BJ (cell line): Measurements from ENCODE around the gene TRPC4AP. TPM values are rescaled to one million over a fixed set of nuclear protein-coding genes. Genes with fewer than 3 reads are reported as not detected.

Experiments
- CTCF ChIA-PET: fragments of 350-600 bp; formaldehyde crosslinking; extraction: SDS; loops from one replicate; lab custom pipeline; 2021; ENCODE audit warnings: antibody characterized with exemption, inconsistent platforms; lab: Yijun Ruan, JAX
- POLR2A ChIA-PET: fragments of 300-600 bp; sonication (Branson Sonifier 250); formaldehyde crosslinking; extraction: SDS; loops from one replicate; lab custom pipeline; 2021; ENCODE audit warnings: antibody characterized with exemption; lab: Charles Lee
- DNase-seq: peaks from one replicate; pipeline ENCODE4 v3.0.0-alpha.2; 2011; ENCODE audit warnings: low read depth
- H3K27me3 ChIP-seq: 2 replicates; pipeline ENCODE4 v1.6.0; 2011; ENCODE audit warnings: low read length; ENCODE audit not compliant: control insufficient read depth, insufficient read depth
- H3K36me3 ChIP-seq: 2 replicates; pipeline ENCODE4 v1.5.1; 2011; ENCODE audit warnings: low read length; ENCODE audit not compliant: control insufficient read depth, insufficient read depth
- H3K4me3 ChIP-seq: 2 replicates; pipeline ENCODE4 v1.5.1; 2011; ENCODE audit warnings: low read depth, mild to moderate bottlenecking, control low read depth, low read length
- CTCF ChIP-seq: IDR thresholded peaks from 2 replicates; pipeline ENCODE4 v1.5.1; 2011; ENCODE audit warnings: low read depth, mild to moderate bottlenecking, control low read depth, inconsistent platforms, low read length, moderate library complexity; ENCODE audit not compliant: insufficient read depth
- polyA plus RNA-seq: library from polyadenylated mRNA; depleted of rRNA; stranded (reverse); fragments of >200 nt; gene quantifications from 2 replicates; pipeline ENCODE4 v1.2.3, GENCODE V29; 2011

TRPC4AP gene
- polyA plus RNA-seq, 1 experiment: 111 TPM

- DNase-seq: no peak
- Histone ChIP-seq H3K4me3 (no peak overlapping the region), H3K27me3 (no peaks in the 10 kb centered on the region), H3K36me3 (peaks cover 22% of the 10 kb centered on the region)
- POLR2A ChIA-PET: no interaction called here
- CTCF ChIA-PET: interaction anchor here (0.7 to 1.2 kb wide), 2 partner anchors 118 to 121 kb away, joined by 3 read pairs; no protein-coding TSS in a partner anchor
- no peak for TF ChIP-seq CTCF
These were observed 97.4 kb downstream of the TRPC4AP start for GRCh38 chr20:34995192-34995591.

DNA sequence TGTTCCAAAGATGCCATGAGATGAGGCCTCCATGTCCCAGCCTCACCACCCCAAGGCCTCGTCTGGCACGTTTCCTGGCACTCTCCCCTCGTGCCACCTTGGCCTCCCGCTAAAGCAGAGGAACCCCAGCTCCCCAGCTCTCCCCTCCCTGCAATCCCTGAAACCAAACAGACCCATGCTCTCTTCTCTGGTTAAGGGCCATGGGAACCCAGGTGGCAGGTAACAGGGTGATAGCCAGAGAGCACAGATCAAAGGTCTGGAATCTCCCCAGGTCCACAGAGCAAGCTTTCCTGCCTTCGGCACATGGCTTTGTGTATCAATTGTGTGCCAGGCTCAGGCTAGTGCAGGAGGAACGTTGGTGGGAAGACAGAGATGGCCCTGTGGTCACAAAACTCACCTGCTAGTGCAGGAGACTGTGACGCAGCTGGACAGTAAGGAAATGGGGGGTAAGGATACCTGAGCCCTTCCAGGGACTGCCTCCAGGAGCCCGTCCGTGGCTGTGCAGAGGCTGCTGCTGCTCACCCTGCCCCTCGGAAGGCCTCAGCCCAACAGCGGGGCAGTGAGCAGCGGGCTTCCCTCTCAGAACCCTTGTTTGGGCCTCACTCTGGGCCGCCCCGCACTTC, 98.0 kb downstream of the TRPC4AP start:
- no peak for TF ChIP-seq CTCF
- no peak for DNase-seq
- peaks cover 17% of the 10 kb centered on the region for H3K36me3 ChIP-seq

DNA sequence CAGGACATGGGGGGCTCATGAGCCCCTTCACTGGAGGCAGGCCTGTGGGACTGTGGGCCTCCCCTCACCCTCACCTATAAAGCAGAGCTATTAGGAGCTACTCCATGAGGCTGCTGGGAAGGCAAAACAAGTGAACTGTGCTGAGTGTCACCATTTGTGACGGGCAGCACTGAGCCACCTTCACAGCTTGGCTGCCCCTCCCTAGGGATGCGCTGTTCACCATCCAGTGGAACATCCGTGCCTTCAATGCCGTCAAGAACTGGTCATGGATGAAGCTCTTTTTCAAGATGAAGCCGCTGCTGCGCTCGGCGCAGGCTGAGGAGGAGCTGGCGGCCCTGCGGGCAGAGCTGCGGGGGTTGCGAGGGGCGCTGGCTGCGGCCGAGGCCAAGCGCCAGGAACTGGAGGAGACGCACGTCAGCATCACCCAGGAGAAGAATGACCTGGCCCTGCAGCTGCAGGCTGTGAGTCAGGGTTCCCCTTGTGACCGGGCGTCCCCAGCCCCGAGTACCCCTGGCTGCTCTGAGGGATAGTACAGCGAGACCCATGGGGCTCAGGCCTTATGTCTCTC, 98.6 kb downstream of the TRPC4AP start:
- no peak for DNase-seq
- no peaks in the 10 kb centered on the region for H3K27me3 ChIP-seq
- no peak for TF ChIP-seq CTCF
- CTCF ChIA-PET: interaction anchor here (1.0 kb wide), 1 partner anchor 120 kb away, joined by 4 read pairs; no protein-coding TSS in a partner anchor
- H3K36me3 ChIP-seq: peaks cover 17% of the 10 kb centered on the region
- H3K4me3 ChIP-seq: no peak overlapping the region
- POLR2A ChIA-PET: no interaction called here

More for the DNA sequence above, 98.0 kb downstream of the TRPC4AP start:
- POLR2A ChIA-PET: no interaction called here
- no peak overlapping the region for H3K4me3 ChIP-seq
- CTCF ChIA-PET: interaction anchor here (1.0 kb wide), 1 partner anchor 121 kb away, joined by 4 read pairs; no protein-coding TSS in a partner anchor
- no peaks in the 10 kb centered on the region for H3K27me3 ChIP-seq

DNA sequence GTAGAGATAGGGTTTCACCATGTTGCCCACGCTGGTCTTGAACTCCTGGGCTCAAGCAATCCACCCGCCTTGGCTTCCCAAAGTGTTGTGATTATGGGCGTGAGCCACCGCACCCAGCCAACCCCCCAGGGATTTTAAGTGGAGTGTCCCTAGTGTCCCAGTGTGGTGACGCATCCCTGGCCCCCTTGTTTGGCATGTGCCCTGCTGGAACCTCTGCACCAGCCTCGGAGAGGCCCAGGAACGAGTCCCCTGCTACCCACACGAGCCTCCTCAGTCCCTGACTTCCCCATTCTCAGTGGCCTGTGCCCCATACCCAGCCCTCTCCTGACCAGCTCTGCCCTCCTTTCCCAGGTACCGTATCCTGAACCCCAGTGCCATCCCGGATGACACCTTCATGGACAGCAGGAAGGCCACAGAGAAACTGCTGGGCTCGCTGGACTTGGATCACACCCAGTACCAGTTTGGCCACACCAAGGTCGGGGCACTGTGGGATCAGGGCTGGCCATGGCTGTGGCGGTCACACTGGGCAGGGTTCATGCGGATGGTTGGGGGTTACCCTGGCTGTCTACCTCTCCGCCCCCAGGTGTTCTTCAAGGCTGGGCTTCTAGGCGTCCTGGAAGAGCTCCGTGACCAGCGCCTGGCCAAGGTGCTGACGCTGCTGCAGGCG, 99.7 kb downstream of the TRPC4AP start:
- POLR2A ChIA-PET: no interaction called here
- no peak for DNase-seq
- CTCF ChIA-PET: no interaction called here
- H3K36me3 ChIP-seq: peaks cover 11% of the 10 kb centered on the region
- TF ChIP-seq CTCF: no peak
- H3K27me3 ChIP-seq: no peaks in the 10 kb centered on the region
- no peak overlapping the region for H3K4me3 ChIP-seq

DNA sequence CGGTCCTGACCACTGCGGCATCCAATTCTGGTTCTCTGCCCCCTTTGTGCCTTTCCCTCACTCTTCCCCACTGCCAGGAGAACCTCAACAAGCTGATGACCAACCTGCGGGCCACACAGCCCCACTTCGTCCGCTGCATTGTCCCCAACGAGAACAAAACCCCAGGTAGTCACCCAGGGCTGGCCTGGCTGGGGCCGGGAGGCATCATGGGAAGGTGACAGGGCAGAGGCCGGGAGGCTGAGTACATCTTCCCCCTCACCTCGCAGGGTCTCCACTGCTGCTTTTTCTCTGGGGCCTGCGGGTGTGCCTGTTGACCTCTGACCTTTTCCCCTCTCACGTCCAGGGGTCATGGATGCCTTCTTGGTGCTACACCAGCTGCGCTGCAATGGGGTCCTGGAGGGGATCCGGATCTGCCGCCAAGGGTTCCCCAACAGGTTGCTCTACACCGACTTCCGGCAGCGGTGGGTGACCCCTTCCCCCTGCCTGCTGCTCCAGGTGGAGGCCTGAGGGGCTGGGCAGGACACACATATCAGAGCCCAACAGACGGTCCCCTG, 101.9 kb downstream of the TRPC4AP start:
- no peak for TF ChIP-seq CTCF
- Histone ChIP-seq H3K4me3 (no peak overlapping the region), H3K27me3 (peaks cover under 1% of the 10 kb centered on the region; the same call in 1 of the 2 replicates), H3K36me3 (peaks cover 5% of the 10 kb centered on the region)
- ChIA-PET CTCF (interaction anchor here (1.0 kb wide), 2 partner anchors 117 to 118 kb away, joined by 3 read pairs; no protein-coding TSS in a partner anchor), POLR2A (no interaction called here)
- no peak for DNase-seq
